ENCODE data around the gene SCYGR4.
"Not testable (repeated sequence)": the region's sequence is repeated elsewhere in the genome, so short reads cannot be mapped to it uniquely, and the experiment has no call there.

SCYGR4 gene

GRCh38 chr2:227661827-227662226, 44.5 kb downstream of the SCYGR4 start:
- Histone ChIP-seq H3K27ac (ENCODE audit: low read depth, low read length) (no peak overlapping the region), H3K4me1 (ENCODE audit: control insufficient read depth in 1 of 2, insufficient read depth in 2 of 2, low read length in 2 of 2) (no peaks in the 10 kb centered on the region), H3K4me3 (ENCODE audit: low read depth in 1 of 2, low read length in 2 of 2) (no peak overlapping the region), H3K9me3 (ENCODE audit: control insufficient read depth in 1 of 2, low read length in 2 of 2) (no peaks in the 10 kb centered on the region), H3K27me3 (ENCODE audit: control insufficient read depth in 1 of 2, insufficient read depth in 2 of 2, low read length in 2 of 2) (no peaks in the 10 kb centered on the region), H3K36me3 (ENCODE audit: control insufficient read depth in 1 of 2, insufficient read depth in 2 of 2, low read length in 2 of 2) (no peaks in the 10 kb centered on the region), H3K9ac (ENCODE audit: low read depth in 1 of 2, low read length in 2 of 2) (no peak overlapping the region)

- Histone ChIP-seq H3K4me3 (ENCODE audit: low read depth in 1 of 2, low read length in 2 of 2) (no peak overlapping the region), H3K4me1 (ENCODE audit: control insufficient read depth in 1 of 2, insufficient read depth in 2 of 2, low read length in 2 of 2) (no peaks in the 10 kb centered on the region), H3K27ac (ENCODE audit: low read depth, low read length) (no peak overlapping the region), H3K36me3 (ENCODE audit: control insufficient read depth in 1 of 2, insufficient read depth in 2 of 2, low read length in 2 of 2) (no peaks in the 10 kb centered on the region), H3K27me3 (ENCODE audit: control insufficient read depth in 1 of 2, insufficient read depth in 2 of 2, low read length in 2 of 2) (no peaks in the 10 kb centered on the region), H3K9ac (ENCODE audit: low read depth in 1 of 2, low read length in 2 of 2) (no peak overlapping the region), H3K9me3 (ENCODE audit: control insufficient read depth in 1 of 2, low read length in 2 of 2) (no peaks in the 10 kb centered on the region)
Measured at GRCh38 chr2:227665189-227665940, 48.1 kb downstream of the SCYGR4 start.

DNA sequence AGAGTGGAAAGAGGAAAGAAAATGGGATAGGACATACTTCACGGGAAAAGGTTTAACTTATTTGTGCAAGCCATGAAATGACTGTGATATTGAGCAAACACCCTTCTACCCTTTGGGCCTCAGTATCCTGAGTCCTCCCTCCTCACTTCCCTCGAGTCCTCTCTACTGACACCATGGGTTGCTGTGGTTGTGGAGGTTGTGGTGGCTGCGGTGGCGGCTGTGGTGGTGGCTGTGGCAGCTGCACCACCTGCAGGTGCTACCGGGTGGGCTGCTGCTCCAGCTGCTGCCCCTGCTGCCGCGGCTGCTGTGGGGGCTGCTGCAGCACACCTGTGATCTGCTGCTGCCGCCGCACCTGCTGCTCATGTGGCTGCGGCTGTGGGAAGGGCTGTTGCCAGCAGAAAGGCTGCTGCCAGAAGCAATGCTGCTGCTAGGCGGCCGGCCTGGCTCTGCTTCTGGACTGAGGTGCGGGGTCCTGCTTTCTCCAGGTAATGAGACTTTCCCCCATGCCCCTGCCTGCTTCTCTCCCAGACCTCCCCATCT, 49.4 kb downstream of the SCYGR4 start, which contains the start of gene SCYGR5:
SCYGR5 (plus strand) TSS at position 174 of the 540 bp plus-strand sequence; CDS start at position 174, 0 bp downstream.
- not testable (repeated sequence) for H3K4me1 ChIP-seq (ENCODE audit: control insufficient read depth in 1 of 2, insufficient read depth in 2 of 2, low read length in 2 of 2); H3K9ac ChIP-seq (ENCODE audit: low read depth in 1 of 2, low read length in 2 of 2); H3K27ac ChIP-seq (ENCODE audit: low read depth, low read length); H3K36me3 ChIP-seq (ENCODE audit: control insufficient read depth in 1 of 2, insufficient read depth in 2 of 2, low read length in 2 of 2); H3K27me3 ChIP-seq (ENCODE audit: control insufficient read depth in 1 of 2, insufficient read depth in 2 of 2, low read length in 2 of 2); H3K9me3 ChIP-seq (ENCODE audit: control insufficient read depth in 1 of 2, low read length in 2 of 2); H3K4me3 ChIP-seq (ENCODE audit: low read depth in 1 of 2, low read length in 2 of 2)

Measured in duodenal mucosa (tissue), 2 donors.